OCI-LY1 (cell line): ENCODE results near the gene EPHA8.

Source experiments
- H2AFZ ChIP-seq: fragments of 200-600 bp; sonication (generic), shearing (Covaris generic); 2 replicates; pipeline ENCODE4 v1.6.0; 2014; ENCODE audit warnings: antibody characterized with exemption, mild to moderate bottlenecking, low read length
- H3F3A ChIP-seq: fragments of 200-600 bp; sonication (generic), shearing (Covaris generic); 2 replicates; pipeline ENCODE4 v1.6.0; 2014; ENCODE audit warnings: mild to moderate bottlenecking, antibody characterized with exemption, low read length, moderate library complexity; ENCODE audit not compliant: insufficient read depth
- H3K27ac ChIP-seq: fragments of 200-600 bp; sonication (generic); 2 replicates; pipeline ENCODE4 v1.5.1; 2014; ENCODE audit warnings: low read length, mixed run types, mild to moderate bottlenecking, low read depth; ENCODE audit not compliant: poor library complexity, severe bottlenecking
- H3K27me3 ChIP-seq: fragments of 200-600 bp; sonication (generic); 2 replicates; pipeline ENCODE4 v1.6.0; 2014; ENCODE audit warnings: antibody characterized with exemption, mild to moderate bottlenecking, low read length, moderate library complexity; ENCODE audit not compliant: insufficient read depth
- H3K36me3 ChIP-seq: fragments of 200-600 bp; sonication (generic); 2 replicates; pipeline ENCODE4 v1.6.1; 2014; ENCODE audit warnings: mild to moderate bottlenecking, antibody characterized with exemption, low read length, moderate library complexity, mixed read lengths; ENCODE audit not compliant: insufficient read depth
- H3K4me1 ChIP-seq: fragments of 200-600 bp; sonication (generic); 2 replicates; pipeline ENCODE4 v1.5.1; 2014; ENCODE audit warnings: mild to moderate bottlenecking, low read length, moderate library complexity; ENCODE audit not compliant: insufficient read depth, severe bottlenecking
- H3K4me2 ChIP-seq: fragments of 200-600 bp; sonication (generic), shearing (Covaris generic); 2 replicates; pipeline ENCODE4 v1.6.1; 2014; ENCODE audit warnings: low read length
- H3K4me3 ChIP-seq: fragments of 200-600 bp; sonication (generic); 2 replicates; pipeline ENCODE4 v1.5.1; 2014; ENCODE audit warnings: low read length, low read depth, mild to moderate bottlenecking, mixed read lengths; ENCODE audit not compliant: poor library complexity, severe bottlenecking
- H3K79me2 ChIP-seq: fragments of 200-600 bp; shearing (Covaris generic); 2 replicates; pipeline ENCODE4 v1.6.1; 2016; ENCODE audit warnings: mixed run types, low read length, mixed read lengths; ENCODE audit not compliant: insufficient read depth
- H3K9ac ChIP-seq: fragments of 200-600 bp; sonication (generic), shearing (Covaris generic); 2 replicates; pipeline ENCODE4 v1.6.1; 2014; ENCODE audit warnings: mild to moderate bottlenecking, low read length, mixed read lengths
- H3K9me2 ChIP-seq: fragments of 200-600 bp; sonication (generic), shearing (Covaris generic); 2 replicates; pipeline ENCODE4 v1.6.1; 2014; ENCODE audit warnings: low read depth, mild to moderate bottlenecking, low read length, mixed read lengths
- H3K9me3 ChIP-seq: fragments of 200-600 bp; shearing (Covaris generic); 2 replicates; pipeline ENCODE4 v1.6.1; 2014; ENCODE audit warnings: low read length, mixed read lengths
- H4K20me1 ChIP-seq: fragments of 200-600 bp; sonication (generic), shearing (Covaris generic); 2 replicates; pipeline ENCODE4 v1.6.0; 2016; ENCODE audit warnings: mild to moderate bottlenecking, low read length; ENCODE audit not compliant: insufficient read depth
- CTCF ChIP-seq: fragments of 200-600 bp; sonication (generic), shearing (Covaris generic); IDR thresholded peaks from 2 replicates; pipeline ENCODE4 v1.5.1; 2017; ENCODE audit warnings: mild to moderate bottlenecking, antibody characterized with exemption, low read length, moderate library complexity, mixed read lengths
- EZH2 ChIP-seq: fragments of 200-600 bp; sonication (generic), shearing (Covaris generic); IDR thresholded peaks from 2 replicates; pipeline ENCODE4 v1.8.0; 2017; ENCODE audit warnings: borderline replicate concordance, mixed run types, mild to moderate bottlenecking, antibody characterized with exemption, low read length, moderate library complexity, mixed read lengths

EPHA8 gene

GRCh38 chr1:22562584-22563583 is at the start of gene EPHA8:
EPHA8 (plus strand) TSS chr1:22563489; CDS start chr1:22563636, 147 bp downstream.
- H3K27me3 ChIP-seq = 0 out of 2 replicates have a peak, but pooled peaks cover 5% of the 10 kb centered on the region
- H3K9me2 ChIP-seq = no peaks in the 10 kb centered on the region
- no peak within 1 kb of the TSS for H3K27ac ChIP-seq
- no peak within 1 kb of the TSS for H3K9ac ChIP-seq
- TF ChIP-seq CTCF (no peak), EZH2 (no peak)
- no peaks in the 10 kb centered on the region for H3F3A ChIP-seq
- H3K4me2 ChIP-seq = no peak within 1 kb of the TSS
- no peaks in the 10 kb centered on the region for H4K20me1 ChIP-seq
- H3K4me1 ChIP-seq = no peaks in the 10 kb centered on the region
- H3K36me3 ChIP-seq = no peaks in the 10 kb centered on the region
- no peak within 1 kb of the TSS for H2AFZ ChIP-seq
- no peak within 1 kb of the TSS for H3K4me3 ChIP-seq
- H3K79me2 ChIP-seq = no peaks in the 10 kb centered on the region
- H3K9me3 ChIP-seq = no peaks in the 10 kb centered on the region

GRCh38 chr1:22516906-22517571 is 46.2 kb upstream of the EPHA8 start:
- Histone ChIP-seq H3K27me3 (no peaks in the 10 kb centered on the region), H3K9ac (no peak overlapping the region), H3K4me1 (no peaks in the 10 kb centered on the region), H3K27ac (no peak overlapping the region), H2AFZ (no peak overlapping the region), H3K4me2 (no peak overlapping the region), H3K4me3 (no peak overlapping the region), H3K9me2 (no peaks in the 10 kb centered on the region), H4K20me1 (no peaks in the 10 kb centered on the region), H3F3A (no peaks in the 10 kb centered on the region), H3K79me2 (no peaks in the 10 kb centered on the region), H3K36me3 (peaks cover 82% of the 10 kb centered on the region), H3K9me3 (no peaks in the 10 kb centered on the region)
- TF ChIP-seq CTCF (no peak), EZH2 (no peak)

DNA sequence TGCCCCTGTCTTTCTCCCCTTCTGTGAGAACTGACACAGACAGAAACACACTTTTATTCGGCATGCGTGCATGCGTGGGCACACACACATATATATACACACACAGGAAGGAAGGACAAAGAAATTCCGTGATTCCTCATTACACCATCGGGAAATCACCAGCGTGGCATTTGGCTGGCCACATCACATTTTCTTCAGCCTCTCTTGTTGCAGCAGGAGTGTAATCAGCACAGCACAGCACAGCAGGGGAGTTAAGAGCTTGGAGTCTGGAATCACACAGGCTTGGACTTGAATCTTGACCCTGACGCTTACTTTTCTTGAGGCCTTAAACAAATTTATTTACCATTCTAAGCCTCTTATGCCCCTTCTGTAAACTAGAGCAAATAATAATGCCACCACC is 45.3 kb upstream of the EPHA8 start:
- no peaks in the 10 kb centered on the region for H4K20me1 ChIP-seq
- H3K4me1 ChIP-seq = no peaks in the 10 kb centered on the region
- no peak overlapping the region for H3K9ac ChIP-seq
- no peaks in the 10 kb centered on the region for H3F3A ChIP-seq
- no peak overlapping the region for H3K4me3 ChIP-seq
- TF ChIP-seq EZH2 = no peak
- no peak for TF ChIP-seq CTCF
- no peaks in the 10 kb centered on the region for H3K9me2 ChIP-seq
- H3K27ac ChIP-seq = no peak overlapping the region
- H3K4me2 ChIP-seq = no peak overlapping the region
- H3K9me3 ChIP-seq = no peaks in the 10 kb centered on the region
- H3K36me3 ChIP-seq = peaks cover 77% of the 10 kb centered on the region
- H3K79me2 ChIP-seq = no peaks in the 10 kb centered on the region
- no peaks in the 10 kb centered on the region for H3K27me3 ChIP-seq
- H2AFZ ChIP-seq = no peak overlapping the region
